SK-N-MC (cell line): ENCODE data around the gene COL17A1.
A peak's percentile ranks its signal among the peaks of the same experiment; 100 is the strongest.

Experiments used
- DNase-seq: peaks from one replicate; pipeline ENCODE4 v3.0.0-alpha.2; 2011; ENCODE audit warnings: low read depth, low spot score
- H3K27ac ChIP-seq: fragments of 200-600 bp; sonication (generic); 2 replicates; pipeline ENCODE4 v1.5.1; 2016; ENCODE audit warnings: mixed run types
- H3K36me3 ChIP-seq: fragments of 200-600 bp; sonication (generic); 2 replicates; pipeline ENCODE4 v1.6.1; 2017; ENCODE audit warnings: antibody characterized with exemption, low read length, mixed read lengths; ENCODE audit not compliant: insufficient read depth
- H3K4me3 ChIP-seq: fragments of 200-600 bp; sonication (generic); 2 replicates; pipeline ENCODE4 v1.5.1; 2016
- H3K9ac ChIP-seq: fragments of 200-600 bp; sonication (generic); 2 replicates; pipeline ENCODE4 v1.8.0; 2017; ENCODE audit warnings: mixed run types, mixed read lengths; ENCODE audit not compliant: insufficient read length
- H3K9me3 ChIP-seq: fragments of 200-600 bp; sonication (generic); 2 replicates; pipeline ENCODE4 v1.6.1; 2017; ENCODE audit warnings: low read depth, mild to moderate bottlenecking, antibody characterized with exemption, low read length, moderate library complexity, mixed read lengths
- EZH2 ChIP-seq: fragments of 200-600 bp; sonication (generic); IDR thresholded peaks from one replicate; pipeline ENCODE4 v1.6.1; 2017; ENCODE audit warnings: antibody characterized with exemption
- FOXP2 ChIP-seq: optimal IDR thresholded peaks from 2 replicates; pipeline ENCODE3; 2011; ENCODE audit warnings: mild to moderate bottlenecking, moderate library complexity; ENCODE audit not compliant: insufficient read depth; ENCODE audit errors: extremely low read length, control extremely low read depth
- POLR2AphosphoS5 ChIP-seq: IDR thresholded peaks from 2 replicates; pipeline ENCODE4 v1.6.1; 2012; ENCODE audit warnings: mild to moderate bottlenecking, low read depth, low read length, borderline replicate concordance

Gene COL17A1

GRCh38 chr10:104085801-104086400 is at the start of gene COL17A1:
TSS of gene COL17A1 (minus strand) at chr10:104085880. CDS start at chr10:104080673, 5,207 bp downstream.
- TF ChIP-seq FOXP2 (no peak), POLR2AphosphoS5 (no peak), EZH2 (no peak)
- Histone ChIP-seq H3K9me3 (no peaks in the 10 kb centered on the region), H3K4me3 (no peak within 1 kb of the TSS), H3K27ac (no peak within 1 kb of the TSS), H3K36me3 (no peaks in the 10 kb centered on the region), H3K9ac (no peak within 1 kb of the TSS)
- DNase-seq = no peak

- H3K9me3 ChIP-seq = no peaks in the 10 kb centered on the region
- H3K27ac ChIP-seq = peak overlapping the region; percentile 57
- no peaks in the 10 kb centered on the region for H3K36me3 ChIP-seq
- no peak overlapping the region for H3K9ac ChIP-seq
- no peak for DNase-seq
- no peak overlapping the region for H3K4me3 ChIP-seq
- TF ChIP-seq EZH2 = no peak
- no peak for TF ChIP-seq POLR2AphosphoS5
- no peak for TF ChIP-seq FOXP2
Observed at GRCh38 chr10:104130041-104130440, 44.4 kb upstream of the COL17A1 start.

DNA sequence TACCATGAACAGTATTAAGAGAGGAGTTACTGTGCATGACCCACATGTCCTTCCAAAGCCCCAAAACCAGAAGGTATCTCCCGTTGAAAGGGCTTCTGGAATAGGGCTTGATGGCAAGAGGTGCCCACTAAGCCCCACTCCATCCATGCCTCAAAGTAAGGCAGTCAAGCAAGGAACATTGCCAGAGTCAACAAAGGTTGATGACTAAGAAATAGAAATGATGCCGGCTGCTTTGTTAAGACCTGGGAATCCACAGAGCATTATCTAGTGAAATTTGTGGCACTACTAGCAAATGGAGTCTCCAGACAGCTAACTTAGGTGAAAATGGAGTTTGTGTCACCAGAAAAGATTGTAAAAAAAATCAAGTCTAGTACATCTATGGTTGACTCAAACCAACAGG is 42.5 kb upstream of the COL17A1 start:
- H3K4me3 ChIP-seq = no peak overlapping the region
- DNase-seq = no peak
- no peak overlapping the region for H3K27ac ChIP-seq
- no peaks in the 10 kb centered on the region for H3K9me3 ChIP-seq
- H3K9ac ChIP-seq = no peak overlapping the region
- no peaks in the 10 kb centered on the region for H3K36me3 ChIP-seq
- TF ChIP-seq POLR2AphosphoS5 (no peak), EZH2 (no peak), FOXP2 (no peak)

GRCh38 chr10:104127411-104127810 is 41.7 kb upstream of the COL17A1 start:
- no peak for TF ChIP-seq POLR2AphosphoS5
- TF ChIP-seq FOXP2 = no peak
- no peak for TF ChIP-seq EZH2
- DNase-seq = no peak
- Histone ChIP-seq H3K36me3 (no peaks in the 10 kb centered on the region), H3K27ac (no peak overlapping the region), H3K9me3 (no peaks in the 10 kb centered on the region), H3K9ac (no peak overlapping the region), H3K4me3 (no peak overlapping the region)

DNA sequence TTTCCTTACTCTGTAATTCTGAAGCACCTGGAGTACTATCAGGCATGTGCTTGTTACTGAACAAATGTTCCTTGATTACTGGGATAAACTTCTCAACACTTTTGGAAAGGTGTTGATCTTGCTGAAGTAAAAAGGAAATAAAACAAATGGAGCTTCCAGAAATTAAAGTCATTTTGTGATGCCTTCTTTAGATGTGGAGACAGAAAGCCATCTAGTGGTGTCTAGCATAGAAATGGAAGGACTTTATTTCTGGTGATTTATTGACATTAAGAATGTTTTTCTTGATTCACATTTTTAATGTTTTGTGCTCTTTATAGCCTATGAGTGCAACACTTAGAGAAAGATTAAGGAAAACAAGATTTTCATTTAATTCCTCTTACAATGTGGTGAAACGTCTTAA is 37.7 kb upstream of the COL17A1 start:
- DNase-seq = no peak

DNA sequence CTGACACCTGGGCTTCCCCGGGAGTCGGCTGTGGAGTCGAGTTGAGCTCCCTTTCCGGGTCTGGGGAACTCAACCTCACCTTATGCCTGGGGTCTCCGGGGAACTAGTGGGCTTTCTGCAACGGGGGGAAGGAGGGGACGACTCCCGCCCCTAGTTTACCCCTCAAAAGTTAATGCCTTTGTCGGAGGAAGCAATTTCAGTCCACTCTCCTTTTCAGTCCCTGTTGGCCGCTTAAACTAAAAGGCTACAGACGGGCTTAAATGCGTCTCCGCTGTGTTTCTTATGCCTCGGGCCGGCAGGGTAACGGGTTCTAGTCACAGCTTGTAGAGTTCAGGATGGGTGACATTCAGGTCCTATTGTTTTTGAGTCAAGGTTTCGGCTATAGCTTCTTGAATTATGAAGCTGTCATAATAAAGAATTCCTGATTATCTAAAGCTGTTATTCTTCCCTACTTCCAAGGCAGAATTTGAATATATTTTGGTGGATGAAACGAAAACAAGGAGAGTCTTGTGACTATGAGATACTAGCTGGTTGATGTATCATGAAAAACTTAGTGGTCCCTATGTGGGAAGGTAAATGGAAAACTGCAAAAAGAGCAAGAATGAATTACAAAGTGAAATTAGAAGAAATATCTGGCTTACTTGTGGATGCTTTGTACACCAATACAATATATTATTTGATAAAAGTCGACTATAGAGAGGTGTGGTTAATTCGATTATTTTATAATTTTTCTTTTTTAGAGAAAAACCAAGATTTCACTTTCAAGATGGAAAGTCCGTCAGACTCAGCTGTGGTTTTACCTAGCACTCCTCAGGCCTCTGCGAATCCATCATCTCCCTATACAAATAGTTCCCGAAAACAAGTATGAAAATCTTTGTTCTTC is 36.8 kb upstream of the COL17A1 start:
- DNase-seq = no peak
- no peaks in the 10 kb centered on the region for H3K9me3 ChIP-seq
- H3K9ac ChIP-seq = peak overlapping the region; percentile 90
- peak overlapping the region; percentile 79 for H3K27ac ChIP-seq
- H3K36me3 ChIP-seq = no peaks in the 10 kb centered on the region
- H3K4me3 ChIP-seq = peak overlapping the region; percentile 86
- TF ChIP-seq POLR2AphosphoS5 = no peak
- TF ChIP-seq EZH2 = no peak
- no peak for TF ChIP-seq FOXP2

More for the DNA sequence above, 37.7 kb upstream of the COL17A1 start:
- Histone ChIP-seq H3K9me3 (no peaks in the 10 kb centered on the region), H3K27ac (no peak overlapping the region), H3K36me3 (no peaks in the 10 kb centered on the region), H3K4me3 (peak overlapping the region; percentile 33; the same call in 1 of the 2 replicates), H3K9ac (no peak overlapping the region)
- TF ChIP-seq FOXP2 (no peak), EZH2 (no peak), POLR2AphosphoS5 (no peak)

GRCh38 chr10:104121485-104122224 is 36.0 kb upstream of the COL17A1 start, which contains the start of gene SFR1:
TSS of gene SFR1 (plus strand) at chr10:104122171. CDS start at chr10:104122184, 13 bp downstream.
- peak; percentile 80 for DNase-seq
- H3K27ac ChIP-seq = peak within 1 kb of the TSS; percentile 98
- TF ChIP-seq FOXP2 (no peak), POLR2AphosphoS5 (peak; percentile 74)
- H3K36me3 ChIP-seq = no peaks in the 10 kb centered on the region
- H3K9me3 ChIP-seq = no peaks in the 10 kb centered on the region
- H3K9ac ChIP-seq = peak within 1 kb of the TSS; percentile 90
- H3K4me3 ChIP-seq = peak within 1 kb of the TSS; percentile 86
